COLO829 (cell line): Measurements from ENCODE around the gene TGFBR3.

Experiments used
- DNase-seq: peaks from one replicate; pipeline ENCODE4 v3.0.0; 2012; ENCODE audit warnings: low spot score

TGFBR3 gene

GRCh38 chr1:91799159-91799558 lies 86.8 kb downstream of the TGFBR3 start:
- DNase-seq = no peak

DNA sequence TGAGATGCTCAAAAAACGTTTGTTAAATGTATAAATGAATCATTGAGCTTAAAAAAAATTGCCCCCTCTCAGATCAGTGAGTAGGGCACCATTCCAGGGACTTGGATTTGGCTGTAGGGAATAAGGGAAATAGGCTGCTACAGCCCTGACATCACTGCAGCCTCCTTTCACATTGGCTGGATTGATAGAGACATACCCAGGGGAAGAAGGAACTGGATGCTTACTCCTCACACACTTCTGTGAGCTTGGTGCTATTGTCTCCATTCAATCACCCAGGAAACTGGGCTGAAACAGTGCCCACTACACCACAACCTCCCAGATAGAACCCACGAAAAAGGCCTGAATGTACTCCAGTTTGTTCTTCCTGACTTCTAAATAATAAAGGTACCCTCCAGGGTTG lies 87.2 kb downstream of the TGFBR3 start:
- no peak for DNase-seq

- no peak for DNase-seq
These were observed 87.7 kb downstream of the TGFBR3 start for GRCh38 chr1:91798241-91798648.

GRCh38 chr1:91797164-91797563 lies 88.8 kb downstream of the TGFBR3 start:
- no peak for DNase-seq

GRCh38 chr1:91796390-91796654 lies 89.6 kb downstream of the TGFBR3 start:
- DNase-seq = no peak

- no peak for DNase-seq
These were observed 90.2 kb downstream of the TGFBR3 start for GRCh38 chr1:91795591-91796389.

- no peak for DNase-seq
These were observed 92.1 kb downstream of the TGFBR3 start for GRCh38 chr1:91793877-91794276.

- no peak for DNase-seq
These were observed 92.8 kb downstream of the TGFBR3 start for GRCh38 chr1:91793189-91793588.

DNA sequence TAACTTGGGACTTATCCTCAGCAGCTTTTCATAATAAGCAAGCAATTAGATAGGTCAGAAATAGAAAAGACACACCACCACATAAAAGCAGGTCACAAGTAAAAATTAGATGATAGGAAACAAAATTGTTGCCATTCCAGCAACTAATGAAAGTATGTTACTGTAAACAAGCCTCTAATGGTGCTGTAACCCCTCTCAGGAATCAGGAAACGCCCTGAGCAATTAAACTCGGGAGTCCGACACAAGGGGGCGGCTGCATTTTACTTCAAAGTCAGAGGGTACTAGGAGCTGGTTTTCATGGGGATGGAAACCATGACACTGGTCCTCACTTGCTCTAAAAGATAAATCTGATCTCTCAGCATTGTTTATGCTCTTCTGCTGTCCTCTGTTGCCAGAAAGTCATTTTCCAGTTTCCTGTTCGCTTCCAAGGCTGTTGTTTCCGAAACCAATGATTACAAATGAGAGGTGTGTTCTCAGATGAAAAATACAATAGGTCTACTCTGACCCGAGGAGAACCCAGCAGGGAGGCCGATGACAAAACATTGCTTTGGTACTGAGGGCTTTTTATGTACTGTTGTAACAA lies 93.4 kb downstream of the TGFBR3 start:
- DNase-seq = no peak

DNA sequence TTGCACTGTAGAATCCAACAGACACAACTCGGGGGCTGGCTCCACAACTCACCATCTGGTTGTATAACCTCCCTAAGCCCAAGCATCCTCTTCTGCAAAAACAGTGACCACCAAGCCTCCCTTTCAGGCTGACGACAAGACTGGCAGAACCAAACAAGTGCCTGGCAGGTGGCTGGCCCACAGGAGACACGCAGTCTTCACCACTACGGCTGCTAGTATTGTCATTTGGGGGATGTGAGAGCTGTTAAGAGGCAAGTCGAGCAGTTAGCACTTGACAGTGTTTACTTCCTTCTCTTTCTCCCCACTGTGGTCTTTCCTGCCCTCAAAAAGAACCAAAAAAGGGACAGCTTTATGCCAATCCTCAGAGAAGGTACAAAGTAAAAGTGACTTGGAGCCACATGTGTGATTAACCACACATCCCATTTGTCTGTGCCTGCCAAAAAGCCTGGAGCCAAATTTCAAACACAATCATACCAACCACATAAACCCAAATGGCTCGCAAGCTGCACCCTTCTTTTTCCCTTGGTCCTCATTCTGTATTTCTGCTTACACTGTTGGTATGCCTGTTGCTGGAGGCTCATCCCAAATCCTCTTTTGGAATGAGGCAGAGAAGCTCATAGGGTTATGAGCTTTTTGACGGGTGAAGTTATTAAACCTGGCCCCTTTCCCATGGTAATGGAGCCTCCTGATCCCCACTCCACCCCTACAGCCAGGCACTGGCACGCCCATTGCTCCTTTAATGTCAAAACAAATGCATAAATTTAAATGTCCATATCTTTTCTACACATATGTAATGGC lies 94.1 kb downstream of the TGFBR3 start:
- DNase-seq = no peak

- no peak for DNase-seq
These were observed 94.8 kb downstream of the TGFBR3 start for GRCh38 chr1:91791103-91791502.

- no peak for DNase-seq
These were observed 95.6 kb downstream of the TGFBR3 start for GRCh38 chr1:91790392-91790791.

- DNase-seq = no peak
These were observed 96.5 kb downstream of the TGFBR3 start for GRCh38 chr1:91789273-91789997.

GRCh38 chr1:91787919-91788318 lies 98.0 kb downstream of the TGFBR3 start:
- DNase-seq = no peak

DNA sequence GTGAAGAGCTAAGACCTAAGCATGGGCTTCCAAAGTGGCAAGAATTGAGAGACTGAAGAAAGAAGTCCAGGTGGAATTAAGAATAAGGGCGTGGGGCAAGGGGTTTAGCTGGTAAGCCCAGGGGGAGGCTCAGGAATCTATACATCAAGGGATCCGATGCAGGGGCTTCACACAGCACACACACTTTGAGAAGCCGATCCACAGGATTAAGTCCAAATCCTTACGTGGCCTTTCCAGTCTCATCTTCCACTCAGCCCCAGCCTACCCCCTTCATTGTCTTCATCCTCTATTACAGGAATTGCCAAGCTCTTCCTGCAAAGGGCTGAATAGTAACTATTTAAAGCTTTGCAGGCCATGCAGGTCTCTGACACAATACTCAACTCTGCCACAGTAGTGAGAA lies 101.3 kb downstream of the TGFBR3 start:
- DNase-seq = no peak

DNA sequence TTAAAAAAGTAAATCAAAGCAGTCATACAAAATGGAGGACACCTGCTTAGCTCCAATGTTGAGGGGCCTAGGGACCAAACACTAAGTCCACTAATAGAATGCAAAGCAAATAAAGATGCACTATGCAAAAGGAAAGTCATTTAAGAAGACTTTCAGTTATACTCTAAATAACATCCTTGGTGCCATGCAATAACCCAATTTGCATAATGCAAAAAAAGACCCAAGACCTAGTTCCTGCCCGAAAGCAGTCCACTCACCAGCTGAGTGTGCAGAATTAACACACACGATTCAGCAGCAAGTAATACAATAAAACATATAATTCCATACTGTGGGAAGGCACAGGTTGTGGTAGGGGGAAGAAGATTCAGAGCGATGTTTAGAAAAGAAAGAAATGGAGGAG lies 101.8 kb downstream of the TGFBR3 start:
- DNase-seq = no peak

- no peak for DNase-seq
These were observed 102.4 kb downstream of the TGFBR3 start for GRCh38 chr1:91783423-91784170.

DNA sequence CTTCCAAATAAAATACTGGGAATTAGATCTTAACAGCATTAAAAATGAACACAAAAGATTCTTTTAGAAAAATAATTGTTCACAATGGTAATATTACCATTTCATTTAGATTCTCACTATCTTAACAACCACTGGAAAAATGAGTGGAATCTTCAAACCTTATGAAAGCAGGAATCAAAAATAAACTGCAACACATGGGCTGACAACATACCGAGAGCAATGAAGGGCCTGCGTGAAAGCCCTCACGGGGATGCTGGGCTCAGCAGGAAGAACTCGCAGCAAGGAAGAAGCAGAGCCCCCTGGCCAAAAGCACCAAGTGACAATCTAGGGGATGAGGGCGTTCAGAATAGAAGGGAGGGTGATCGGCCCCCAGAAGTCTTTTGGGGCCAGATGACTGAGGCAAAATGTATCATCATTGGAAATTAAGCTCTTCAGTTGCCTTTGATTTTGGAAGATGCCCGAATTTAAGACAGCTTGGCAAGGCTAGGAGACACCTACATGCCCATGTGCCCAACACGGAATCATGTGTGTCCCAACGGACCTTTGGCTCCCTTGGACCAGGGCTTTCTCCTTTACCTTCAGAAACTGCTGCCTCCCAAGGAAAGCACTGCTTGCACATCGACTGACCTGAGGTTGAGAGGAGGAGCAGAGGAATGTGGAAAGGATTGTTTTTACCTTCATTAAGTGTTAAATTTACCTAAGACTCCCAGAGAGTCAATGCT lies 103.9 kb downstream of the TGFBR3 start:
- no peak for DNase-seq

DNA sequence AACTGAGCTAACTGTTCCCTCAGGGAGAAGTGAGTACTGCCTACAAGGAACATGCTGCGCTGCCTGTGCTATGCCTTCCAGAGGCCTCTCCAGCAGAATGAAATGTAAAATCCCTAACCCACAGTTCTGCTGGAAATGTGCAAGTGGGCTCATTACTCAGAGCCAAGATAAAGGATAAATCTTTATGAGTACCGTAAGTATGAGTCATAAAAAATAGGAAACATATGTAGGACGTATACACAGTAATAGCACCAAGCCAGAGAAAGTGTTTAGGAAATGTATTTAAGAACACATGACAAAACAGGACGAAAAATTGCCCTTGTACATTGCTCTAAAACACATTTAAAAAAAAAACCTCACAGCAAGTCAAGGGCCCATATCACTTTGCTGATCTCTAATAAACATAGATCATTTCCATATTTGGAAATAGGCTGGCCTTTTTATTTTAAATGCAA lies 104.6 kb downstream of the TGFBR3 start:
- DNase-seq = peak; percentile 7

DNA sequence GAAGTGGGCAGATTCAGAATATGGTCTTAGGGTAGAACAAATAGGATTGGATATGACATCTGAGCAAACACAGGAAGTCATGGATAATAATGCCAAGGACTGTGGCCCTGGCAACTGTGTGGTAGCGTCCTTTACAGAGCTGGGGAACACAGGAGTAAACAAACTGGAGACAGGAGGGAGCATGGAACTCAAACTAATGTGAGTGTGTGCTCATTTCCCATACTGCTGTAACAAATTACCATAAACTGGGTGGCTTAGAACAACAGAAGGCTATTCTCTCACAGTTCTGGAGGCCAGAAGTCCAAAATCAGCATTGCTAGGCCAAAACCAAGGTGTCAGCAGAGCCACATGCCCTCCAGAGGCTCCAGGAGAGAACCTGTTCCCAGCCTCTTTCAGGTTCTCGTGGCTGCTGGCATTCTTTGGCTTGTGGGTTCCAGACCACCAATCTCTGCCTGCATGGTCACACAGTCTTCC lies 106.4 kb downstream of the TGFBR3 start:
- DNase-seq = no peak

DNA sequence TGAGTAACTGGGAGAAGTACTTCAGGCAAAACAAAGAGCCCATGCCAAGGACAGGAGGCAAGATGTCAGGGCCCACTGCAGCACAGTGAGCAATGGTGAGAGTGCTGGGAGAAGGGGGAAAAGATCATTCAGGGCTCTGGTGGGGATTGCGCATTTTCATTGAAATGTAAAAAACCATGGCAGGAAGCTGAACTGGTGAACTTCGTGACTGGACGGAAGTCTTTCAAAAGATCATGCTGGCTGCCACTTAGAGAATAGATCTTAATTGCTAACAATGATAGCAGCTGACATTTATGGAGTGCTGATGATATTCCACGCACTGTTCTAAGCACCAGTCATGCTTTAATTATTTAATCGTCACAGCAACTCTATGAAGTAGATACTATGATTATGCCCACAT lies 107.0 kb downstream of the TGFBR3 start:
- no peak for DNase-seq
